ENCODE measurements around the gene MYH7.

MYH7 gene

DNA sequence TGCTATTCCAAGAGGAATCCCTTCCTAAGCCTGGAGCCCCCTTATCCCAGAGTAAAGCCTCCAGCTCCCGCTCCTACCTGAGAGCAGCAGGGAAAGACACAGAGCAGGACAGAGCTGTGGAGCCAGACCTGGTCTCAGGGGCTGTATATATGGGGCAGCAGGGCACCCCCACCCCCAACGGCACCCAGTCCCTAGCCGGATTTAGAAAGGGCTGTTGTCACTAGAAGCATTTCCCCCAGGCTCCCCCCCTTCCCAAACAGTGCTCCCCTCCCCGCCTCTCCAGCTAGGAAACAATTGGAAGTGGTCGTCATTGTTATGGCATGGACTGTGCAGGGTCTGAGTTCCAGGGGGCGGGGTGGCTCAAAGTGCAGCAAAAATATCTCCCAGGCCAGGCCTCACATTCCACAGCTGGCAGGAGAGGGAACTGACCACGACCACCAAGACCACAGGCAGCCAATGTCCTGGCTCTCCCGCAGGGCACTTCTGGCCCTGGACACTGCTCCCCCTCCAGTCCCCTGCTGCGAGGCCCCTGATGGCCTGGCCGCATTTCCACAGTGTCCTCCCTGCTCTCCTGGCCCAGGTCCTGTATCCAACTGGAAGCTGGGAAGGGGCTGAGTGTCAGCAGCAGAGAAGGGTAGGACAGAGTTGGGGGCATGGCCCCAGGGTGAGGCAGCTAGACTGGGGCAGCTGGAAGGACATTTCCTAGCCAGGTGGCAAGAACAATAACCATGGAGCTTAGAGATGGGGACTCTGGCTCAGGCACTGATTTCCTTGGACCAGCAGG, at the start of gene MYH7:
MYH7 (minus strand) TSS at position 118 of the 784 bp plus-strand sequence. CDS start 1,928 bp downstream, outside the sequence.
- DNase-seq (ENCODE audit: low spot score) = peak; percentile 62
- TF ChIP-seq, protein P1, sequence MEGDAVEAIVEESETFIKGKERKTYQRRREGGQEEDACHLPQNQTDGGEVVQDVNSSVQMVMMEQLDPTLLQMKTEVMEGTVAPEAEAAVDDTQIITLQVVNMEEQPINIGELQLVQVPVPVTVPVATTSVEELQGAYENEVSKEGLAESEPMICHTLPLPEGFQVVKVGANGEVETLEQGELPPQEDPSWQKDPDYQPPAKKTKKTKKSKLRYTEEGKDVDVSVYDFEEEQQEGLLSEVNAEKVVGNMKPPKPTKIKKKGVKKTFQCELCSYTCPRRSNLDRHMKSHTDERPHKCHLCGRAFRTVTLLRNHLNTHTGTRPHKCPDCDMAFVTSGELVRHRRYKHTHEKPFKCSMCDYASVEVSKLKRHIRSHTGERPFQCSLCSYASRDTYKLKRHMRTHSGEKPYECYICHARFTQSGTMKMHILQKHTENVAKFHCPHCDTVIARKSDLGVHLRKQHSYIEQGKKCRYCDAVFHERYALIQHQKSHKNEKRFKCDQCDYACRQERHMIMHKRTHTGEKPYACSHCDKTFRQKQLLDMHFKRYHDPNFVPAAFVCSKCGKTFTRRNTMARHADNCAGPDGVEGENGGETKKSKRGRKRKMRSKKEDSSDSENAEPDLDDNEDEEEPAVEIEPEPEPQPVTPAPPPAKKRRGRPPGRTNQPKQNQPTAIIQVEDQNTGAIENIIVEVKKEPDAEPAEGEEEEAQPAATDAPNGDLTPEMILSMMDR (IDR thresholded peaks at IDR 0.05) = no peak
- H3K4me3 ChIP-seq = no peak within 1 kb of the TSS
- no peak within 1 kb of the TSS for H3K27ac ChIP-seq

DNA sequence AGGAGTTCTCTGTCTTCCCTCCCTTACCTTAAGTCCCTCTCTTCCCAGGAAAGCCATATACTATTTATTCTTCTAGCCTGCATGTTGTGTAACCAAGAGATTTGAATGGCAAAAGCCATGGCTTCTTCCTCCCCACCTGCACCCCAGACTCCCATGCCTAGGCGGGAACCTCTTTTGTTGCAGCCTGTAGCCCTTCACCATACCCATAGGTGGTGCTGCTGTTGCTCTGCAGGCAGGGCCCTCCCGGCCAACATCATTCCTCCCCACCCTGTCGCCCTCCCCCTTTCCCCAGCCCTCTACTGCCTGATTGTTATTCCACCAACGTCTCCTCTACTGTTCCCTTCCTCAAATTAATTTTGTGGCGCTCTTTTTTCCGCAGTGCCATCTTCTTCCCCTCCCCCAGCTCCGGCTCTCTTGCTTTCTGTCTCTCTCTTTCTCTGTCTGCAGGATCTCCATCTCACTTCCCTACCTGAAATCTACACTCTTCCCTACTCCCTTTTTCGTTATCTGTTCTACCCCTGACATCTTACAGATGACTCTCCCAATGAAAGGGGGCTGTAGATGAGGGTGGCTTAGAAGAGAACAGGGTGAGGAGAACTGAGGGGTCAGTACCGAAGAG, 47.9 kb upstream of the MYH7 start:
- no peak overlapping the region for H3K4me3 ChIP-seq
- TF ChIP-seq, protein P1 (IDR thresholded peaks at IDR 0.05) = no peak
- H3K27ac ChIP-seq = no peak overlapping the region
- no peak for DNase-seq (ENCODE audit: low spot score)

DNA sequence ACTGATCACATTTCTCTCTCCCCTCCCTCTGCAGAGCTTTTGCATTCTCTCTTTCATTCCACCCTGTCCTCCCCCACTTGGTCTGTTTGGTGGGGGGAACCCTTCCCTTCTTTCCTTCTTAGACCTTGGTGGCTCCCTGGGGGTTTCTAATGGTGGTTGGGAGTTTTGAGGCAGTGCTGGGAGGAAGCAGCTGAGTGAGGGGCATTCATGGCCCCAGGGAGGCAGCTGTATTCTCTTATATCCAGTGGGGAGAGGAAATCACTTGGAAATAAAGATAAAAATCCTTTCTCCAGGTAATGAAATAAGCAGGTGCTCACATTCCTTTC, 47.3 kb upstream of the MYH7 start:
- TF ChIP-seq, protein P1 (IDR thresholded peaks at IDR 0.05) = no peak
- H3K4me3 ChIP-seq = no peak overlapping the region
- no peak overlapping the region for H3K27ac ChIP-seq
- no peak for DNase-seq (ENCODE audit: low spot score)

DNA sequence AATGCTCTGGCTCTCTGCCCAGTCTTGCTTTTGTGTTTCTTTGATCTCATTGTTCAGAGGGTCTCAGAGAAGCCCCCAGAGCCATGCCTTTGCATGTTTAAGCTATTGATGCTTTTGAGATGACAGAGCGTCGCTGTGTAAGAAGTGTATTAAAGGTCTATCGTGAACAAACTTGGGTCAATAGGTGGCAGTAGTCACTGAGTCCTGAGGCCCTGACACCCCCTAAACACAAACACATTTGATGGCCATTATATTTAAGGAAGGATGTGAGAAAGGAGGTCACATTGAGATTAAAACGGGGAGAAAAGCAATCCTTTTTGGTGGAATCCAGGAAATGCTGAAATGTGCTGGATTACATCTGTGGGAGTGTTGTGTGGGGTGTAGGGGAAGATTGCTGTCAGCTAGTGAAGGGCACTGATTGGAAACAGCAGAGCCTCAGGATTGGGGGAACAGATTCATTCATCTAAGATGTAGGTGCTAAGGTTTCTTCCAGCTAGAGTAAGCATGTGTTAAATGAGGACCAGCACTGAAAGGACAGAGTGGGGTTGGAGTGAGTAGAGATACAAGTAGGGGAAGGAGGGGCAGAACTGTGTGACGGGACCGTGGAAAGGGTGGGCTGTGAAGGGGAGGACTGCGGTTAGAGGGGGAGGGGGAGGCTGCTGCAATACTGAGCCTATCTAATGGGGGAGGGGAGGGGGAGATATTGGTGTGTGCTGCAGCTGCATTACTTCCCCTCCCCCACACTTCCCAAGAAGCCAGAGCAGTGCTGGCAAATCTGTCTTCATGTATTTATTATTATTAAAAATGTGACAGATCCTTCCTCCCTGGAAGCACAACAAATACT, 46.7 kb upstream of the MYH7 start:
- TF ChIP-seq, protein P1 (IDR thresholded peaks at IDR 0.05) = no peak
- Histone ChIP-seq H3K27ac (no peak overlapping the region), H3K4me3 (no peak overlapping the region)
- no peak for DNase-seq (ENCODE audit: low spot score)

DNA sequence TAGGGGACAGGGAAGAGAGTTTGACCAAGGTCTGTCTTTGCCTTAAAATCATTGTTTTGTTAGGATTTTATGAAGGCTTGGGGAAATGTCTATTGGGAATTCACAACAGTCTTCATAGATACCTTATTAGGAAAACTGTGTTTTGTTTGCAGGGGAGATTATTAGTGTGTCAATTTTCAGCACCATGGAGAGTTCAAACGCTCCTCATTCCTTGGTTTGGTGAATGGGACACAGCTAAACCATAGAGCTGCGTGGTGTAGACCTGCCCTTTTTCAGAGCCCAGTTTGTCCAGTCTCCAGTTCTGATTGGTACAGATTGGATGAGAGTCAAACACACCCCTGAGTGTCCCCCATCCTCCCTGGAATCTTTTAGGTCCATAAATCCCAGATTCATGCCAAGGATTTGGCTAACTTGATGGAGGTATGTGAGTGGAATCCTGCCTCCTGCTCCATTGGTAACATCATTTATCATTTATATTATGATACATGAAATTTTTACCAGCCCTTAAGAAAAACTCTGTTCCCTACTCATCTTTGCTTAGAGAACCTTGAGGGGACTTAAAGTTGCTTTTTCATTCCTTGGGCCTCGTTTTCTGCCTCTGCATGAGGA, 46.0 kb upstream of the MYH7 start:
- H3K4me3 ChIP-seq = no peak overlapping the region
- TF ChIP-seq, protein P1 (IDR thresholded peaks at IDR 0.05) = no peak
- H3K27ac ChIP-seq = no peak overlapping the region
- no peak for DNase-seq (ENCODE audit: low spot score)

DNA sequence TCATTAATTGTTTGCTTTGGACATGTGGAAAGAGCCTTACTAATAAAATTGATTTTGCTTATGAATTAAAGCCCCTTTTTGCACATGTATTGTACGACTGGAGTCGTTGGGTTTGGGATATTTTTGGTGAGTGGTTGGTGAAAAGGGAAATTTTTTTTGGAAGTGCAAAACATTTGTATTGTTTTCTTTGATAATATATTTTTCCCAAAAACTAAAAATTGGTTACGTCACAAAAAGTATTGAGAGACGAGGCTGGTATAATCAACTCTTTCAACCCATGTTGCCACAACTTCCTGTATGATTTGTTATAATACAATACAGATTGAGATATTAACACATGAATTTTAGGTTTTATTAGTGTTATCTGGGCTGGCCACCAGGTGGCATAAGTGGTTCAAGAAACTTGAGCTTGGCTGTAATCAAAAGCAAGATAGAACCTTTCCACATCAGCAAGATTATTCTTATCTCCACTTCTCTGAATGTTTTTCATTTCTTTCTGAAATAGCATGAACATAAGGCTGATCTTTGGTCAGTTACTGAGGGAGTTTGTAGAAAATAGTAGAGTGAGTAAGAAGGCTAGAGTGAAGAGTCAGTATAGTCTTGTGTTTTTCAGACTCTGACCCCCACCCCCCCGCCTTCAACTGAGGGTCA, 42.8 kb upstream of the MYH7 start:
- no peak for DNase-seq (ENCODE audit: low spot score)

More for the DNA sequence above, 42.8 kb upstream of the MYH7 start:
- Histone ChIP-seq H3K27ac (no peak overlapping the region), H3K4me3 (no peak overlapping the region)
- TF ChIP-seq, protein P1 (IDR thresholded peaks at IDR 0.05) = peak; percentile 59

Measured in coronary artery (tissue), 2 donors.